Measurements from ENCODE around the gene PIRT.

DNA sequence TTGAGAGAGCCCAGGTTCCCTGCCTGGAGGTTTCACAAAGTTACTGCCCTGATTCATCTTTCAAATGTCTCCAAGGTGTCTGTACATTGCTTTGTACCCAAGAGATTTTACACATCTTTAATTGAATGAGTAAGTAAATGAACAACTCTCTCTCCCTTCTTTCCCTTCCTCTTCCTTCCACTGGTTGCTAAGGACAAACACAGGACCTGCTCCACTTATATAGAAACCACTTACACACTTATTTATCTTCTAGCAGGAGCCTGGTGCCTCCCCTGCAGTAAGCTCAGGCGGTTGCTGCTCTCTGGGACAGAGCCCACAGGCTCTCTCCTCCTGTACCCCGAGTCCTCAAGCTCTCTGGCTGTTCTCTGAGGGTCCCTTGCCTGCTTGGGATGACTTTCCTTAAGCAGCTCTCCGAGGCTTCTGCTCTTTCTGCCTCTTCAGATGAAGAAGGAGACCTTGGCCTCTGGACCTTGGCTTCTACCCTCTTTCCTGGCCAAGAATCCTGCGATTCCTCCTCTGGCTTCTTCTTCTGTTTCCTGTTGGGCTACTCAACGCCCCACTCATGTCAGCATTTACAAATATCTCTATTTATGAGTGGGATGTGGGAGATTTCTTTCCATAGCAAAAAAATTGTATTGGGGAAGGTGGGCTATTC is 9.9 kb downstream of the PIRT start:
- TF ChIP-seq, protein P1, sequence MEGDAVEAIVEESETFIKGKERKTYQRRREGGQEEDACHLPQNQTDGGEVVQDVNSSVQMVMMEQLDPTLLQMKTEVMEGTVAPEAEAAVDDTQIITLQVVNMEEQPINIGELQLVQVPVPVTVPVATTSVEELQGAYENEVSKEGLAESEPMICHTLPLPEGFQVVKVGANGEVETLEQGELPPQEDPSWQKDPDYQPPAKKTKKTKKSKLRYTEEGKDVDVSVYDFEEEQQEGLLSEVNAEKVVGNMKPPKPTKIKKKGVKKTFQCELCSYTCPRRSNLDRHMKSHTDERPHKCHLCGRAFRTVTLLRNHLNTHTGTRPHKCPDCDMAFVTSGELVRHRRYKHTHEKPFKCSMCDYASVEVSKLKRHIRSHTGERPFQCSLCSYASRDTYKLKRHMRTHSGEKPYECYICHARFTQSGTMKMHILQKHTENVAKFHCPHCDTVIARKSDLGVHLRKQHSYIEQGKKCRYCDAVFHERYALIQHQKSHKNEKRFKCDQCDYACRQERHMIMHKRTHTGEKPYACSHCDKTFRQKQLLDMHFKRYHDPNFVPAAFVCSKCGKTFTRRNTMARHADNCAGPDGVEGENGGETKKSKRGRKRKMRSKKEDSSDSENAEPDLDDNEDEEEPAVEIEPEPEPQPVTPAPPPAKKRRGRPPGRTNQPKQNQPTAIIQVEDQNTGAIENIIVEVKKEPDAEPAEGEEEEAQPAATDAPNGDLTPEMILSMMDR (conservative IDR thresholded peaks at IDR 0.05 in 1 of 2, IDR thresholded peaks at IDR 0.05 in 1 of 2; ENCODE audit: extremely low read depth in 1 of 2, insufficient read depth in 1 of 2, low read depth in 1 of 2, low read length in 2 of 2) = no peak
- TF ChIP-seq EZH2 (IDR thresholded peaks at IDR 0.05; ENCODE audit: borderline replicate concordance, low read length) = no peak

Measured in mammary epithelial cell (primary cell).